ENCODE data around the gene GATB.

- TF ChIP-seq POLR2A (IDR thresholded peaks at IDR 0.05) (no peak), CTCF (IDR thresholded peaks at IDR 0.05) (no peak)
Observed at GRCh38 chr4:151646322-151646721, 114.5 kb downstream of the GATB start.

All from adrenal gland (tissue), 5 donors.